ENCODE data around the gene IGFBP6.
A peak's percentile ranks its signal among the peaks of the same experiment; 100 is the strongest.

IGFBP6 gene

DNA sequence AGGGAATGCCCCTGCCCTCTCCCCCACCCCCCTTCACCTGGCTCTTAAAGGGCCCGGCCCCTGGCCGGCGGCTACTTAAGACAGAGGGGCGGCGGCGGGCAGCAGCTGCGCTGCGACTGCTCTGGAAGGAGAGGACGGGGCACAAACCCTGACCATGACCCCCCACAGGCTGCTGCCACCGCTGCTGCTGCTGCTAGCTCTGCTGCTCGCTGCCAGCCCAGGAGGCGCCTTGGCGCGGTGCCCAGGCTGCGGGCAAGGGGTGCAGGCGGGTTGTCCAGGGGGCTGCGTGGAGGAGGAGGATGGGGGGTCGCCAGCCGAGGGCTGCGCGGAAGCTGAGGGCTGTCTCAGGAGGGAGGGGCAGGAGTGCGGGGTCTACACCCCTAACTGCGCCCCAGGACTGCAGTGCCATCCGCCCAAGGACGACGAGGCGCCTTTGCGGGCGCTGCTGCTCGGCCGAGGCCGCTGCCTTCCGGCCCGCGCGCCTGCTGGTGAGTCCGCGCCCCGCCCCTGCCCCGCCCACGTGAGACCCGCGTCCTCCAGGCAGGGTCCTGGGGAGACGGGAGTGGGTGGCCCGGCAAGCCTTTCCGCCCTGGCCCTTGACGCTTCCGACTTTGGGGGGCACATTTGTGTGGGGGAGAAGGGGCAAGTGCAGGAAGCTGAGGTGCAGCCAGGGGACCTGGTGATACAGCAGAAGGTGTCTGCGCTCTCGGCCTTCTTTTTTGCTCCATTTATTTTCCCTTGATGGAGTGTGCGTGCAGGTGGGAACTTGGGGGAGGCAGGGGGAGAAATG, at the start of gene IGFBP6:
TSS of gene IGFBP6 (plus strand) at position 104 of the 790 bp plus-strand sequence. CDS start at position 155, 51 bp downstream.
- DNase-seq (ENCODE audit: low read depth in 2 of 2) = peak; percentile 20 to 54

DNA sequence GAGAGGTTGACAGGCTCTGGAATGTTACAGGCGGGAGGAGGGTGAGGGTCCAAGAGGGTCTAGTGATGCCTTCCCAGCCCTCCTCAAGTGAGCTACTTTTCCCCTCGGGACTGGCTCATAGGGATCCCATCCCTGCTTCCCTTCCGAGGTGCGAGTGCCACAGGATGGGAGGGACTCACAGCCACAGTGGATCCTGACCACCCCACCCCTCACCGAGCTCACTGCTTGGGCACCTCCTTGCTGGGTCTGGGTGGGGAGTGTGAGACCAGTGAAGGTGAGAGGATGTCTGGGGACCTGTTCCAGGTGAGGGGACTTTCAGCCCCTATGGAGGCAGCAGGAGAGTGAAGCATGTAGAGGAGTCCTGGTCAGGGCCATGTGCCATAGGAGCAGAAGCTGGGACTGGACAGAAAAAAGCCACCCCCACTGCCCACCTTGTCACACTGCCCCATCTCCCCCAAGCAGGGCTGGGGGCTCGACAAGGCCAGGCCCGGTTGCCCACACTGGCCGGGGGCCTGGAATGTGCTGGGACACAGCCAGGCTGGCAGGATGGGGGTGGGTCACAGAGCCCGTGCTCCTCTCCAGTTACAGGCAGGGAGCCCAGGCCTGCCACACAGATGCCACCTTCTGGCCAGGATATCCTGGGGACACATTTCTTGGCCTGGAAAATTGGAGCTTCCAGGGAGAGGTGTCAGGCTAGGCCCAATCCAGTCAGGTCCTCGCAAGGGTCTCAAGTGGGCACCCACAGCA, 49.3 kb upstream of the IGFBP6 start:
- DNase-seq (ENCODE audit: low read depth in 2 of 2) = no peak

DNA sequence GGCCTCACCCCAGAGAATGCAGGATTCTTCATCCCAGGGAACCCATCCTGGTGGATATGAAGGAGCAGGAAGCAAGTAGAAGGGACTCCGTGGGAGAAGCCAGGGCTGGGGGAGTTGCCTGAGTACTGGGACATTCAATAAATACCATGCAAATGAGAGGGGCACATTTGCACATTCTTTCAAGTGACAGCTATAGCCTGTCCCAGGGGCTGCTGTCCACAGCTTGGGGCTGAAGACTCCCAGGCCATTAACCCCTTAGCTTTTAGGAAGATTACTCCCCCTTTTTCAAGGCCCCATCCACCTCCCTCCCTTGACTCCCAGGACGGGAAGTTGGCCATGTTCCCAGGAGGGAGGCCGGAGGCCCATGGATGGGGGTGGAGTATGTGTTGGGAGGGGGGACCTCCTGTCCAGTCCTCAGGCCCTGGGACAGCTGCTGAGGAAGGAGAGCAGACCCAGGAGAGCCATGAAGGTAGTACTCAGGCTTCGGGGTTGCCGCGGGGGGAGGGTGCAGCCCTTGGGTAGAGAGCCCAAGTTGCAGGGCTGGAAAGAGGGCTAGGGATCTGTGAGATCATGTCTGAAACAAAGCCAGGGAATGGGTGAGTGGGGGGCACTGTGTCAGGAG, 48.6 kb upstream of the IGFBP6 start:
- DNase-seq (ENCODE audit: low read depth in 2 of 2) = no peak

- DNase-seq (ENCODE audit: low read depth in 2 of 2) = no peak
Observed at GRCh38 chr12:53049571-53050318, 47.7 kb upstream of the IGFBP6 start, which contains the start of gene TNS2. TSS of gene TNS2 (plus strand) at chr12:53050065. CDS start at chr12:53050186, 121 bp downstream.

- no peak for DNase-seq (ENCODE audit: low read depth in 2 of 2)
Observed at GRCh38 chr12:53050426-53051057, 46.9 kb upstream of the IGFBP6 start.

GRCh38 chr12:53051058-53051880, 46.2 kb upstream of the IGFBP6 start:
- no peak for DNase-seq (ENCODE audit: low read depth in 2 of 2)

- DNase-seq (ENCODE audit: low read depth in 2 of 2) = no peak
Observed at GRCh38 chr12:53051881-53052412, 45.5 kb upstream of the IGFBP6 start.

- DNase-seq (ENCODE audit: low read depth in 2 of 2) = no peak
Observed at GRCh38 chr12:53052419-53053217, 44.8 kb upstream of the IGFBP6 start.

GRCh38 chr12:53053218-53054111, 44.0 kb upstream of the IGFBP6 start:
- DNase-seq (ENCODE audit: low read depth in 2 of 2) = peak; percentile 37 to 46

- DNase-seq (ENCODE audit: low read depth in 2 of 2) = peak; percentile 90
Observed at GRCh38 chr12:53054112-53054878, 43.2 kb upstream of the IGFBP6 start.

GRCh38 chr12:53055471-53056266, 41.8 kb upstream of the IGFBP6 start:
- DNase-seq (ENCODE audit: low read depth in 2 of 2) = no peak

GRCh38 chr12:53056296-53056695, 41.2 kb upstream of the IGFBP6 start:
- no peak for DNase-seq (ENCODE audit: low read depth in 2 of 2)

DNA sequence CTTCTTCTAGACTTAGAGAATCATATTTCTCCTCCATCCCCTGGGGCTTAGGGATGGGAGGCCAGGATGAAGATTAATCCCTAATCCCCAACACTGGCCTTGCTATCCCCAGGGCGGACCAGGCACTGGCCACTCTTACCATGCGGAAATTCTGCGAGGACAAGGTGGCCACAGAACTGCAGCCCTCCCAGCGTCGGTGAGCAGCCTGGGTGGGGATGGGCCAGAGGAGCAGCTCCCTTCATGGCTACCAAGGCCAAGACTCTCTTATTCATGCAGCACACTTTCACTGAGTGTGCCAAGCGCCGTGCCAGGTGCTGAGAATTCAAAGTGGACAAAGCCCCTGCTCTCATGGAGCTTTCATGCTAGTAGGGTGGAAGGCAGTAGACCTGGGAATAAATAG, 40.6 kb upstream of the IGFBP6 start:
- DNase-seq (ENCODE audit: low read depth in 2 of 2) = no peak

GRCh38 chr12:53057816-53058500, 39.5 kb upstream of the IGFBP6 start:
- DNase-seq (ENCODE audit: low read depth in 2 of 2) = no peak

- DNase-seq (ENCODE audit: low read depth in 2 of 2) = no peak
Observed at GRCh38 chr12:53058674-53059433, 38.6 kb upstream of the IGFBP6 start.

Data from stimulated activated CD4-positive, alpha-beta T cell treated with anti-CD3 and anti-CD28 coated beads, Interleukin-1b, Interleukin-23, amount 100 ng/mL, for 4 hours (primary cell).